Measurements from ENCODE around the gene ZNF320.

DNA sequence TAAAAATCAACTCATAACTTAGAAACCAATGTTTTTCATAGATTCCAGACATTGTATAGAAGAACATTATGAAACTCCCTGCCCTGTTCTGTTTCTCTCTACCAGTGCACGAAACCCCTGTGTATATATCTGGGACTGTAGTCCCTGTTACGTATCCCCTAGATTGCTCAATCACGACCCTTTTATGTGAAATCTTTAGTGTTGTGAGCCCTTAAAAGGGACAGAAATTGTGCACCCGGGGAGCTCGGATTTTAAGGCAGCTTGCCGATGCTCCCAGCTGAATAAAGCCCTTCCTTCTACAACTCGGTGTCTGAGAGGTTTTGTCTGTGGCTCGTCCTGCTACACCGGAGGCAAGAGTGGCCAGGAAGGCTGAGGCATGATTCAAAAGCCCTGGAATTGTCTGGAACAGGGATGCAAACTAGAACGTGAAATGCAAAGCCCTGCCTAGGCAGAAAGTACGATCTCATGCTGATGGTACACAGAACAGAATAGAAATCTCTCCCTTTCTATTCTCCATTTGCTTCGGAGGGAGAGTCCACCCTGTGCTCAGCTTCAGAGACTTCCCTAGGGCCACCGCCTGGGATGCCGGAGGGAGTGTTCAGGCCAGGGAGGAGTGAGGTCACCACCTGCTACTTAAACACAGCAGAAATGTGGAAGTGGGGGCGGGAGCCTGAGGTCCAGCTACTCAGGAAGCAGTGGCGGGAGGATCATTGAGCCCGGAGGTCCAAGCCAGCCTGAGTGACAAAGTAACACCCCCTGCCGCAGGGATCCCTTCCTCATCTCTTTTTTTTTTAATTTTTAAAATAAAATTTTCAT lies 26.6 kb upstream of the ZNF320 start:
- TF ChIP-seq, protein P1, sequence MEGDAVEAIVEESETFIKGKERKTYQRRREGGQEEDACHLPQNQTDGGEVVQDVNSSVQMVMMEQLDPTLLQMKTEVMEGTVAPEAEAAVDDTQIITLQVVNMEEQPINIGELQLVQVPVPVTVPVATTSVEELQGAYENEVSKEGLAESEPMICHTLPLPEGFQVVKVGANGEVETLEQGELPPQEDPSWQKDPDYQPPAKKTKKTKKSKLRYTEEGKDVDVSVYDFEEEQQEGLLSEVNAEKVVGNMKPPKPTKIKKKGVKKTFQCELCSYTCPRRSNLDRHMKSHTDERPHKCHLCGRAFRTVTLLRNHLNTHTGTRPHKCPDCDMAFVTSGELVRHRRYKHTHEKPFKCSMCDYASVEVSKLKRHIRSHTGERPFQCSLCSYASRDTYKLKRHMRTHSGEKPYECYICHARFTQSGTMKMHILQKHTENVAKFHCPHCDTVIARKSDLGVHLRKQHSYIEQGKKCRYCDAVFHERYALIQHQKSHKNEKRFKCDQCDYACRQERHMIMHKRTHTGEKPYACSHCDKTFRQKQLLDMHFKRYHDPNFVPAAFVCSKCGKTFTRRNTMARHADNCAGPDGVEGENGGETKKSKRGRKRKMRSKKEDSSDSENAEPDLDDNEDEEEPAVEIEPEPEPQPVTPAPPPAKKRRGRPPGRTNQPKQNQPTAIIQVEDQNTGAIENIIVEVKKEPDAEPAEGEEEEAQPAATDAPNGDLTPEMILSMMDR (IDR thresholded peaks at IDR 0.05; ENCODE audit: low read depth, low read length) = no peak
- no peak for TF ChIP-seq EZH2phosphoT487 (IDR thresholded peaks at IDR 0.05; ENCODE audit: low read depth)
